GM12872 (cell line): ENCODE measurements around the gene TAS2R40.

ENCODE experiments used
- CTCF ChIP-seq: IDR thresholded peaks from 3 replicates; pipeline ENCODE4 v1.5.1; 2011; ENCODE audit warnings: low read depth, mild to moderate bottlenecking, low read length, moderate library complexity; ENCODE audit not compliant: insufficient read depth

TAS2R40 gene

GRCh38 chr7:143225047-143225446, 3.2 kb downstream of the TAS2R40 start:
- TF ChIP-seq CTCF: no peak

DNA sequence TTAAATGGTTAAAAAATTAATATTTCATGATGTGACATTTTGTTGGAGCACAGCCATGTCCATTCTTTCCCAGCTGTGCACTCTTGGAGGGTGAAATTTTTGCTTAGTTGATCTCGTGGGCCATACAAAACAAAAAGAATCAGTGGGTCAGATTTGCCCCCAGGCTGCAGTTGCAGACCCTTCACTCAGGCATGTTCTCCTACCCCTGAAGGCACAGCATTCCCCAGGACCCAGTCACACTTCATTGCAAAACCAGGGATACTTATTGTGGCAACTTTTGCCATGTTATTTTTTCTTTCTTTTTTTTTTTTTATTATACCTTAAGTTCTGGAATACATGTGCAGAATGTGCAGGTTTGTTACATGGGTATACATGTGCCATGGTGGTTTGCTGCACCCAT, 6.0 kb downstream of the TAS2R40 start:
- TF ChIP-seq CTCF: no peak

- no peak for TF ChIP-seq CTCF
These were observed 7.4 kb downstream of the TAS2R40 start for GRCh38 chr7:143229054-143229790.

DNA sequence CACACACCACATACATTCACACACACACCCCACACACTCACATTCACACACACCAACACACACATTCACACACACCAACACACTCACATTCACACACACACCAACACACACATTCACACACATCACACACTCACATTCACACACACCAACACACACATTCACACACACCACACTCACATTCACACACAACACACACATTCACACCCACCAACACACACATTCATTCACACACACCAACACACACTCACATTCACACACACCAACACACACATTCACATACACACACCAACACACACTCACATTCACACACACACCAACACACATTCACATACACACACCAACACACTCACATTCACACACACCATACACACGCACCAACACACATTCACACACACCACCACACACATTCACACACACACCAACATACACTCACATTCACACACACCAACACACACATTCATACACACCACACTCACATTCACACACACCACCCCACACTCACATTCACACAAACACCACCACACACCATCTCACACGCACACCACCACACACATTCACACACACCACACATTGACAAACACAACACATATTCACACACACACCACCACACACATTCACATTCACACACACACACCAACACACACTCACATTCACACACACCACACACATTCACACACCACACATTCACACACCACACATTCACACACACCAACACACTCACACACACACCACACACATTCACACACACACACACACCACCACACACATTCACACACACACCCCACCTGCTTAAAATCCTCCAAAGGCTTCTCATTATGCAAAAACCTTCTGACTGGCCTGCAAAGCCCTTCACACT, 9.0 kb downstream of the TAS2R40 start:
- no peak for TF ChIP-seq CTCF

DNA sequence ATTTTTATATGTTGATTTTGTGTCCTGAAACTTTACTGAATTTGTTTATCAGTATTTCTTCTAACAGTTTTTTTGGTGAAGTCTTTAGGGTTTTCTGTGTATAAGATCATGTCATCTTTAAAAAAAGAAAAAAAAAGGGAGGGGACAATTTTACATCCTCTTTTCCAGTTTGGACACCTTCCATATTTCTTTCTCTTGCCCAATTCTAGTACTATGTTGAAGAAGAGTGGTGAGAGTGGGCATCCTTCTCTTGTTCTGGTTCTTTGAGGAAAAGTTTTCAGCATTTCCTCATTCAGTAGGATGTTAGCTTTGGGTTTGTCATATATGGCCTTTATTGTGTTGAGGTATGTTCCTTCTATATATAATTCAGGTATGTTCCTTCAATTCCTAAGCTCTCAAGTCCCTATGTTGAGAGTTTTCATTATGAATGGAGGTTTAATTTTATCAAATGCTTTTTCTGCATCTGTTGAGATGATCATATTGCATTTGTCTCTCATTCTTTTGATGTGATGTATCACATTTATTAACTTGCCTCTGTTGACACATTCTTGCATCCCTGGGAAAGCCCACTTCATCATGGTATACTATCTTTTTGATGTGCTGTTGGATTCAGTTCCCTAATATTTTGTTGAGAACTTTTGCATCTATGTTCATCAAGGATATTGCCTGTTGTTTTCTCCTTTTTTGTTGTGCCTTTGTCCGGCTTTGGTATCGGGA, 12.1 kb downstream of the TAS2R40 start:
- TF ChIP-seq CTCF: no peak

GRCh38 chr7:143234533-143234875, 12.7 kb downstream of the TAS2R40 start:
- no peak for TF ChIP-seq CTCF

DNA sequence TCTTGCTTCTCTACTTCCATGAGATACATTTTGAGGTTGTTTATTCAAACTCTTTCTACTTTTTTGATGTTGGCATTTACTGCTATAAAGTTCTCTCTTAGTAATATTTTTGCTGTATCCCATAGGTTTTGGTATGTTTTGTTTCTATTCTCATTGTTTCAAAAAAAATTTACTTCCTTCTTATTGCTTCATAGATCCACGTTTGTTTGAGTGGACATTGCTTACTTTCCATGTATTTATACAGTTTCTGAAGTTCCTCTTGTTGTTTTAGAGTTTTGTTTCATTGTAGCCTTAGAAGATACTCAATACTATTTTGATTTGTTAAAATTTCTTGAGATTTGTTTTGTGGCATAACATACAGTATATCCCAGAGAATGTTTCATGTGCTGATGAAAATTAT, 13.7 kb downstream of the TAS2R40 start:
- no peak for TF ChIP-seq CTCF
